ENCODE measurements around the gene KLRC4.
"Not testable (repeated sequence)": the region's sequence is repeated elsewhere in the genome, so short reads cannot be mapped to it uniquely, and the experiment has no call there.

KLRC4 gene

GRCh38 chr12:10409392-10409791 lies at the start of gene KLRC4:
KLRC4 (minus strand) TSS chr12:10409757; CDS start chr12:10409575, 182 bp downstream.
- DNase-seq (ENCODE audit: low spot score) = no peak

GRCh38 chr12:10457760-10458159 lies 48.2 kb upstream of the KLRC4 start:
- no peak for DNase-seq (ENCODE audit: low spot score)

GRCh38 chr12:10456856-10457255 lies 47.3 kb upstream of the KLRC4 start:
- no peak for DNase-seq (ENCODE audit: low spot score)

- DNase-seq (ENCODE audit: low spot score) = no peak
These were observed 46.2 kb upstream of the KLRC4 start for GRCh38 chr12:10455766-10456165.

- no peak for DNase-seq (ENCODE audit: low spot score)
These were observed 45.0 kb upstream of the KLRC4 start for GRCh38 chr12:10454531-10454930.

- DNase-seq (ENCODE audit: low spot score) = no peak
These were observed 43.6 kb upstream of the KLRC4 start, which contains the start of gene KLRC1 for GRCh38 chr12:10453156-10453555. KLRC1 (minus strand) TSS chr12:10453377; CDS start chr12:10451156, 2,221 bp downstream.

GRCh38 chr12:10448236-10448635 lies 38.7 kb upstream of the KLRC4 start:
- no peak for DNase-seq (ENCODE audit: low spot score)

- not testable (repeated sequence) for DNase-seq (ENCODE audit: low spot score)
These were observed 36.5 kb upstream of the KLRC4 start for GRCh38 chr12:10446052-10446451.

GRCh38 chr12:10441144-10441543 lies 31.6 kb upstream of the KLRC4 start:
- not testable (repeated sequence) for DNase-seq (ENCODE audit: low spot score)

GRCh38 chr12:10439608-10440274 lies 30.2 kb upstream of the KLRC4 start:
- DNase-seq (ENCODE audit: low spot score) = not testable (repeated sequence)

GRCh38 chr12:10437601-10438000 lies 28.0 kb upstream of the KLRC4 start:
- not testable (repeated sequence) for DNase-seq (ENCODE audit: low spot score)

- peak; percentile 36 for DNase-seq (ENCODE audit: low spot score)
These were observed 26.3 kb upstream of the KLRC4 start, which contains the start of gene KLRC2 for GRCh38 chr12:10435816-10436215. KLRC2 (minus strand) TSS chr12:10436010; CDS start chr12:10435986, 24 bp downstream.

- DNase-seq (ENCODE audit: low spot score) = not testable (repeated sequence)
These were observed 21.1 kb upstream of the KLRC4 start for GRCh38 chr12:10430623-10431022.

- peak; percentile 48 for DNase-seq (ENCODE audit: low spot score)
These were observed 16.4 kb upstream of the KLRC4 start for GRCh38 chr12:10425938-10426337.

- not testable (repeated sequence) for DNase-seq (ENCODE audit: low spot score)
These were observed 14.8 kb upstream of the KLRC4 start for GRCh38 chr12:10424260-10424899.

- not testable (repeated sequence) for DNase-seq (ENCODE audit: low spot score)
These were observed 12.6 kb upstream of the KLRC4 start for GRCh38 chr12:10422159-10422558.

- not testable (repeated sequence) for DNase-seq (ENCODE audit: low spot score)
These were observed 10.8 kb upstream of the KLRC4 start, which contains the start of gene KLRC3 for GRCh38 chr12:10420334-10420733. KLRC3 (minus strand) TSS chr12:10420595; CDS start chr12:10420550, 45 bp downstream.

GRCh38 chr12:10408842-10409241 lies 715 bp downstream of the KLRC4 start:
- DNase-seq (ENCODE audit: low spot score) = no peak

- DNase-seq (ENCODE audit: low spot score) = no peak
These were observed 2.8 kb downstream of the KLRC4 start for GRCh38 chr12:10406725-10407124.

- no peak for DNase-seq (ENCODE audit: low spot score)
These were observed 4.3 kb downstream of the KLRC4 start for GRCh38 chr12:10405294-10405693.

- no peak for DNase-seq (ENCODE audit: low spot score)
These were observed 4.8 kb downstream of the KLRC4 start for GRCh38 chr12:10404798-10405197.

- DNase-seq (ENCODE audit: low spot score) = no peak
These were observed 8.7 kb downstream of the KLRC4 start for GRCh38 chr12:10400829-10401228.

- no peak for DNase-seq (ENCODE audit: low spot score)
These were observed 11.4 kb downstream of the KLRC4 start for GRCh38 chr12:10398168-10398567.
